ENCODE data around the gene AIFM2.

DNA sequence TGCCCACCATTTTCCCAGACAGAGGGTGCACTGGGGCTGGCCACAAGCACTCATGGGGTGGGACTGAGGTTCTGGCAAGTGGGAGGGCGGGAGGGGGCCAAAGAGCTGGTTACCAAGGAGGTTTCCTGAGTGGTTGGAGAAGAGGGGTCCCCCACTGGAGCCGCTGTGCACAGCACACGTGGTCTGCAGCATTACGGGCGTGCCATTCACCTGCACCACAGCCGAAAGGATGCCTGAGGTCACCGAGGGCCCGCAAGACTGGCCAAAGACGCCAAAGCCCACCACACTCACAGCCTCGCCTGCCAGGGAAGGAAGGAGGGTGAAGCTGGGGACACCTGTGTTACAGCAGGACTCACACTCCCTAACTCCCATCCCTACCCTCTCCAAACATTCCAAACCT lies 9.9 kb upstream of the AIFM2 start:
- no peak for TF ChIP-seq CTCF (IDR thresholded peaks at IDR 0.05; ENCODE audit: borderline replicate concordance, extremely low read depth, low read length, poor library complexity, severe bottlenecking)
- no peak for TF ChIP-seq EZH2 (IDR thresholded peaks at IDR 0.05; ENCODE audit: borderline replicate concordance, low read depth, low read length, severe bottlenecking)

All from DND-41 (cell line).